ENCODE data around the gene CASD1. TPM values are rescaled to one million over a fixed set of nuclear protein-coding genes. Genes with fewer than 3 reads are reported as not detected.
A peak's percentile ranks its signal among the peaks of the same experiment; 100 is the strongest.

The CASD1 gene
- total and polyA plus RNA-seq, 4 donors, result 9.6 to 73.9 (median 26.3) TPM

GRCh38 chr7:94591176-94591575 is 81.6 kb downstream of the CASD1 start:
- Histone ChIP-seq H3K9me3 (ENCODE audit: control insufficient read depth in 4 of 4, insufficient read depth in 3 of 4, low read length in 3 of 4) (no peaks in the 10 kb centered on the region), H3K4me3 (no peak overlapping the region), H3K27ac (ENCODE audit: low read depth in 1 of 2, low read length in 1 of 2) (no peak overlapping the region), H3K36me3 (ENCODE audit: control insufficient read depth in 4 of 4, insufficient read depth in 4 of 4, low read length in 4 of 4) (peaks cover 0 to 13% (median 0%) of the 10 kb centered on the region in 4 donors), H3K9ac (ENCODE audit: insufficient read depth in 1 of 2, low read length in 2 of 2) (no peak overlapping the region), H3K27me3 (ENCODE audit: control insufficient read depth in 3 of 3, insufficient read depth in 3 of 3, low read length in 2 of 3) (no peaks in the 10 kb centered on the region), H3K4me1 (ENCODE audit: control insufficient read depth in 5 of 5, insufficient read depth in 5 of 5, low read length in 5 of 5) (no peaks in the 10 kb centered on the region)
- DNase-seq (no peak), ATAC-seq (ENCODE audit: insufficient read depth, low FRiP score) (peak; percentile 81)
- WGBS, 2 donors, result 37 to 56% methylated on average over 2 of the region's 2 CpGs
- TF ChIP-seq CTCF (IDR thresholded peaks at IDR 0.05; ENCODE audit: control extremely low read depth, extremely low read depth), result no peak

- no peak for TF ChIP-seq CTCF (IDR thresholded peaks at IDR 0.05; ENCODE audit: control extremely low read depth, extremely low read depth)
- Histone ChIP-seq H3K4me1 (ENCODE audit: control insufficient read depth in 5 of 5, insufficient read depth in 5 of 5, low read length in 5 of 5) (no peaks in the 10 kb centered on the region), H3K27ac (ENCODE audit: low read depth in 1 of 2, low read length in 1 of 2) (no peak overlapping the region), H3K4me3 (no peak overlapping the region), H3K36me3 (ENCODE audit: control insufficient read depth in 4 of 4, insufficient read depth in 4 of 4, low read length in 4 of 4) (peaks cover 0 to 8% (median 1%) of the 10 kb centered on the region in 4 donors), H3K9me3 (ENCODE audit: control insufficient read depth in 4 of 4, insufficient read depth in 3 of 4, low read length in 3 of 4) (no peaks in the 10 kb centered on the region), H3K9ac (ENCODE audit: insufficient read depth in 1 of 2, low read length in 2 of 2) (no peak overlapping the region), H3K27me3 (ENCODE audit: control insufficient read depth in 3 of 3, insufficient read depth in 3 of 3, low read length in 2 of 3) (no peaks in the 10 kb centered on the region)
- WGBS, 2 donors, result 81 to 84% methylated on average over 1 of the region's 1 CpG
- DNase-seq, result no peak
- no peak for ATAC-seq (ENCODE audit: insufficient read depth, low FRiP score)
Observed at GRCh38 chr7:94594882-94595281, 85.3 kb downstream of the CASD1 start.

- H3K36me3 ChIP-seq (ENCODE audit: control insufficient read depth in 4 of 4, insufficient read depth in 4 of 4, low read length in 4 of 4), result peaks cover 0 to 8% (median 2%) of the 10 kb centered on the region in 4 donors
- no peak overlapping the region for H3K9ac ChIP-seq (ENCODE audit: insufficient read depth in 1 of 2, low read length in 2 of 2)
- no peak for DNase-seq
- H3K4me3 ChIP-seq, result no peak overlapping the region
- H3K9me3 ChIP-seq (ENCODE audit: control insufficient read depth in 4 of 4, insufficient read depth in 3 of 4, low read length in 3 of 4), result no peaks in the 10 kb centered on the region
- no peak for TF ChIP-seq CTCF (IDR thresholded peaks at IDR 0.05; ENCODE audit: control extremely low read depth, extremely low read depth)
- 88% methylated on average over 4 of the region's 4 CpGs for WGBS, 2 donors
- no peaks in the 10 kb centered on the region for H3K27me3 ChIP-seq (ENCODE audit: control insufficient read depth in 3 of 3, insufficient read depth in 3 of 3, low read length in 2 of 3)
- H3K4me1 ChIP-seq (ENCODE audit: control insufficient read depth in 5 of 5, insufficient read depth in 5 of 5, low read length in 5 of 5), result no peaks in the 10 kb centered on the region
- H3K27ac ChIP-seq (ENCODE audit: low read depth in 1 of 2, low read length in 1 of 2), result no peak overlapping the region
- no peak for ATAC-seq (ENCODE audit: insufficient read depth, low FRiP score)
Observed at GRCh38 chr7:94595717-94596116, 86.1 kb downstream of the CASD1 start.

GRCh38 chr7:94600267-94600666 is 90.7 kb downstream of the CASD1 start:
- Histone ChIP-seq H3K4me1 (ENCODE audit: control insufficient read depth in 5 of 5, insufficient read depth in 5 of 5, low read length in 5 of 5) (no peaks in the 10 kb centered on the region), H3K36me3 (ENCODE audit: control insufficient read depth in 4 of 4, insufficient read depth in 4 of 4, low read length in 4 of 4) (peaks cover 0 to 5% (median 2%) of the 10 kb centered on the region in 4 donors), H3K9me3 (ENCODE audit: control insufficient read depth in 4 of 4, insufficient read depth in 3 of 4, low read length in 3 of 4) (no peaks in the 10 kb centered on the region), H3K27me3 (ENCODE audit: control insufficient read depth in 3 of 3, insufficient read depth in 3 of 3, low read length in 2 of 3) (no peaks in the 10 kb centered on the region), H3K4me3 (no peak overlapping the region), H3K27ac (ENCODE audit: low read depth in 1 of 2, low read length in 1 of 2) (no peak overlapping the region), H3K9ac (ENCODE audit: insufficient read depth in 1 of 2, low read length in 2 of 2) (no peak overlapping the region)
- no peak for DNase-seq
- TF ChIP-seq CTCF (IDR thresholded peaks at IDR 0.05; ENCODE audit: control extremely low read depth, extremely low read depth), result no peak
- 95% methylated on average over 3 of the region's 3 CpGs for WGBS, 2 donors
- ATAC-seq (ENCODE audit: insufficient read depth, low FRiP score), result no peak
